Gastrocnemius medialis (tissue), 4 donors: ENCODE measurements around the gene HNF1A.

Experiments
- POLR2A ChIP-seq, 2 donors: fragments of 450-650 bp; IDR thresholded peaks; one replicate each; pipeline ENCODE4 v1.6.1; 2017; ENCODE audit warnings: antibody characterized with exemption in 2 of 2, mild to moderate bottlenecking in 2 of 2, moderate library complexity in 2 of 2
- TF ChIP-seq, protein P1 (sequence below), 5 experiments: fragments of 450-650 bp in 3 of 5; fragments of 200-600 bp in 2 of 5; sonication (generic) in 2 of 5; IDR thresholded peaks in 4 of 5; conservative IDR thresholded peaks in 1 of 5; 1 replicate in 4 of 5; 2 replicates in 1 of 5; pipeline ENCODE4 v1.5.1; 2016 to 2019; ENCODE audit warnings: antibody characterized with exemption in 5 of 5, mild to moderate bottlenecking in 3 of 5, moderate library complexity in 3 of 5

DNA sequence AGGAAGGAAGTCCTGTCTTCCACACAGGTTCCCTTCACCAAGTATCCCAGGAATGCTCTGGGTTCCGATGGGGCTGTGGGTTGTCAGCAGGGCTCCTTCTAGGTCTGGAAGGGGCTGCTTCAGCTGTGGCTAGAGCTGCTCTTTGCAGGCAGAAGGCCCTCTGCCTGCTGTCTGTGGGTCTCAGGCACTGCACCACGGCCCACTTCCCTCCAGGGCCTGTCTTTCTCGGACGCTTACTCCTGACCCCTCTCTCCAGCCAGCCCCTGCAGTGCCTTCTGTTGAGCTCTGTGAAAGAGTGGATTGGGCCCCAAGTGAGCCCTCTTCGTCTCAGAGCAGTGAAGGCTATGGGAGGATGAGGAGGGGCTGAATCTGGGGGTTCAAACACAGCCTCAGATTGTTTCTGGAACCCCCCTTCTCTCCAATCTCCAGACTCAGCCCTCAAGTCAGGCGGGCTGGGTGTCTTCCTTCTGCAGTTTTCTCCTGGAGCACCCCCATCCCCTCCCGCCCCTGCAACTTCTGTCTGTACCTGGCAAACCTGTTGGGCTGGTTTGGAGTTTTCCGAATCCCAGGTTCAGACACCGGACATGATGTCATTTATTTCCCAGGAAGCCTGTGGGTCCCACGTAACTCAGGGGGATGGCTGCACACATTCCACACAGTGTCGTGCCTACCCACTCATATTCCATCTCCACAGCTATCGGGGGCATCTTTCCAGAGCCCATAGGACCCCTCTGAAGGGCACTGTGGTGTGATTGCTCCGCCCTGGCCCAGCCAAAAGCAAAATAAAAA is 49.3 kb upstream of the HNF1A start:
- TF ChIP-seq, protein P1, sequence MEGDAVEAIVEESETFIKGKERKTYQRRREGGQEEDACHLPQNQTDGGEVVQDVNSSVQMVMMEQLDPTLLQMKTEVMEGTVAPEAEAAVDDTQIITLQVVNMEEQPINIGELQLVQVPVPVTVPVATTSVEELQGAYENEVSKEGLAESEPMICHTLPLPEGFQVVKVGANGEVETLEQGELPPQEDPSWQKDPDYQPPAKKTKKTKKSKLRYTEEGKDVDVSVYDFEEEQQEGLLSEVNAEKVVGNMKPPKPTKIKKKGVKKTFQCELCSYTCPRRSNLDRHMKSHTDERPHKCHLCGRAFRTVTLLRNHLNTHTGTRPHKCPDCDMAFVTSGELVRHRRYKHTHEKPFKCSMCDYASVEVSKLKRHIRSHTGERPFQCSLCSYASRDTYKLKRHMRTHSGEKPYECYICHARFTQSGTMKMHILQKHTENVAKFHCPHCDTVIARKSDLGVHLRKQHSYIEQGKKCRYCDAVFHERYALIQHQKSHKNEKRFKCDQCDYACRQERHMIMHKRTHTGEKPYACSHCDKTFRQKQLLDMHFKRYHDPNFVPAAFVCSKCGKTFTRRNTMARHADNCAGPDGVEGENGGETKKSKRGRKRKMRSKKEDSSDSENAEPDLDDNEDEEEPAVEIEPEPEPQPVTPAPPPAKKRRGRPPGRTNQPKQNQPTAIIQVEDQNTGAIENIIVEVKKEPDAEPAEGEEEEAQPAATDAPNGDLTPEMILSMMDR (IDR thresholded peaks at IDR 0.05 in 4 of 5, conservative IDR thresholded peaks at IDR 0.05 in 1 of 5), result no peak
- TF ChIP-seq POLR2A (IDR thresholded peaks at IDR 0.05), result no peak
